Measurements from ENCODE around the gene ZNF436. TPM values are rescaled to one million over a fixed set of nuclear protein-coding genes. Genes with fewer than 3 reads are reported as not detected.

Gene ZNF436
- total RNA-seq, 1 donor from 2014 or later: 10.0 TPM

DNA sequence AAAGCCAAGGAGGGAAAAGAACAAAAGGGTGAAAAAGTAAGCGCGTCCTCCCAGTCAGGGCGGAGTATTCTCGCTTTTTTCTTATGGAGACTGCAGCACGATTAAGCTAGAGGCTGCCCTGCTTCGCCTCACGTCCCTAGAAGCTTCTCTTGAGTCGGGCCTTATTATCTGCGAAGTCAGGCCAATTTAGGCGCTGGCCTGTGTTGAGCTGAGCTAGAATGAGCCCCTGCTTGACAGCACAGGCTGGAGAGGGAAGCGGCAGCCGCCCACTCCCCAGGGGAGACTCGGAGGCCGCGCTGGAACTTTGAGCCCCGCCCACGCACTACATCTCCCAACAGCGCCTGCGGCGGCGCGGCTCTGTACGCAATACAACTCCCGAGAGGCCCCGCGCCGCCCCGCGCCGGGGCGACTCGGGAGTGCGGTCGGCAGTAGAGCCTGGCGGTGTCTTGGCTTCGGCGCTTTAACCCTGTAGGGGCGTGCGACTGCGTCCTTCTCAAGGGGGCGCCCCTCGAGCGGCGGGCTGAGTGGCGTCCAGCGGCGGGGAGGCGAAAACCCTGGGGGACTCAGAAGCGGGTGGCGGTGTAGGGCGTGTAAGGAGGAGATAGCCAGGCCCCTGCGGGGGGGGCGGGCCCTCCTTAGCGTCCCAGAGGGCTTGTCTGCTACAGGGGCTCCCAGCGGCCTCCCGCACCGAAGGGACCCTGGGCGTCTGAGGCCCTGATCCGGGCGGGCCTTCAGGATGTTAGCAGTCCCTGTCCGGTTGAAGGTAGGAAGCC is 888 bp downstream of the ZNF436 start:
- H3K4me1 Mint-ChIP-seq: peaks cover 62% of the 10 kb centered on the region
- H3K9me3 Mint-ChIP-seq: no peaks in the 10 kb centered on the region
- H3K36me3 Mint-ChIP-seq (ENCODE audit: low read depth): peaks cover 12% of the 10 kb centered on the region
- peak; percentile 84 for DNase-seq (ENCODE audit: low read depth, low spot score)
- H3K4me3 Mint-ChIP-seq: peak overlapping the region; percentile 98
- TF ChIP-seq, protein P1, sequence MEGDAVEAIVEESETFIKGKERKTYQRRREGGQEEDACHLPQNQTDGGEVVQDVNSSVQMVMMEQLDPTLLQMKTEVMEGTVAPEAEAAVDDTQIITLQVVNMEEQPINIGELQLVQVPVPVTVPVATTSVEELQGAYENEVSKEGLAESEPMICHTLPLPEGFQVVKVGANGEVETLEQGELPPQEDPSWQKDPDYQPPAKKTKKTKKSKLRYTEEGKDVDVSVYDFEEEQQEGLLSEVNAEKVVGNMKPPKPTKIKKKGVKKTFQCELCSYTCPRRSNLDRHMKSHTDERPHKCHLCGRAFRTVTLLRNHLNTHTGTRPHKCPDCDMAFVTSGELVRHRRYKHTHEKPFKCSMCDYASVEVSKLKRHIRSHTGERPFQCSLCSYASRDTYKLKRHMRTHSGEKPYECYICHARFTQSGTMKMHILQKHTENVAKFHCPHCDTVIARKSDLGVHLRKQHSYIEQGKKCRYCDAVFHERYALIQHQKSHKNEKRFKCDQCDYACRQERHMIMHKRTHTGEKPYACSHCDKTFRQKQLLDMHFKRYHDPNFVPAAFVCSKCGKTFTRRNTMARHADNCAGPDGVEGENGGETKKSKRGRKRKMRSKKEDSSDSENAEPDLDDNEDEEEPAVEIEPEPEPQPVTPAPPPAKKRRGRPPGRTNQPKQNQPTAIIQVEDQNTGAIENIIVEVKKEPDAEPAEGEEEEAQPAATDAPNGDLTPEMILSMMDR (conservative IDR thresholded peaks at IDR 0.05): peak; percentile 42
- H3K27me3 Mint-ChIP-seq (ENCODE audit: low read depth): no peaks in the 10 kb centered on the region
- peak overlapping the region; percentile 99 for H3K27ac Mint-ChIP-seq (ENCODE audit: unreplicated experiment)

DNA sequence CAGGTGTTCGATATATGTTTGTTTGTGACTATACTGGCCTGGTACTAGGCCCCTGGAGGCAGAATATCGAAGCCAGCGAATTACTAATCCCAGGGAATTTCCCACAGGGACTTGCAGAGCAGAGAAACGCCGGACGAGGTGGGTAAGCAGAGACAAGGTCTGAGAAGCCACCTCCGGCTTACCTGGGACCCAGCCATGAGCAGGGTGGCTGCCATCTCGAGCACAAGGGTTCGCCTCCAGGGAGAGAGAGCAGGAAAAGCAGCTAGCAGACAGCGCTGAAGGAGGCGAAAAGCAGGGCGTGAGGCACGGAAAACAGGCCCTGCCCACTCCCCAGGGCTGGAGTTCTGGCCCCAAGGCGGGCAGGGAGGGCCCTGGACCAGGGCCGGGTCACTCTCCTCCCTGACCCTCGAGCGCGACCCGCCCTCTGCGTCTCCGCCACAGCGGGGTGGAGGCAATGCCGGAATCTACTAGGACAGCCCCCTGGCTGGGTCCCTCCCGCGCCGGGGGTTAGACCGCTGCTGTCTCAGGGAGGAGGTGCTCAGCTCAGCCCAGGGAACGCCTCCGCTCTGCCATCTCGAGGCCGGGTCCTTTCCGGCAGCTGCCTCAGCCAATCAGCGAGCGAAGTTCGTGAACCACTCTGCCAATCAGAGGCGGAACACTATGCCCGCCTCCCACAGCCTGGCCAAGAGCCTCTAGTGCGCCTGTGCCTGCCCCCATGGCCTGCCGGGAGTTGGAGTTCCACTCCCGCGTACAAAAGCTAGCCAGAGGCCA is 1.7 kb downstream of the ZNF436 start:
- TF ChIP-seq, protein P1 (conservative IDR thresholded peaks at IDR 0.05): no peak
- Mint-ChIP-seq H3K27me3 (ENCODE audit: low read depth) (no peaks in the 10 kb centered on the region), H3K4me3 (peak overlapping the region; percentile 98), H3K9me3 (peaks cover 1% of the 10 kb centered on the region), H3K36me3 (ENCODE audit: low read depth) (peaks cover 19% of the 10 kb centered on the region), H3K27ac (ENCODE audit: unreplicated experiment) (peak overlapping the region; percentile 99), H3K4me1 (peaks cover 62% of the 10 kb centered on the region)
- DNase-seq (ENCODE audit: low read depth, low spot score): peak; percentile 95

DNA sequence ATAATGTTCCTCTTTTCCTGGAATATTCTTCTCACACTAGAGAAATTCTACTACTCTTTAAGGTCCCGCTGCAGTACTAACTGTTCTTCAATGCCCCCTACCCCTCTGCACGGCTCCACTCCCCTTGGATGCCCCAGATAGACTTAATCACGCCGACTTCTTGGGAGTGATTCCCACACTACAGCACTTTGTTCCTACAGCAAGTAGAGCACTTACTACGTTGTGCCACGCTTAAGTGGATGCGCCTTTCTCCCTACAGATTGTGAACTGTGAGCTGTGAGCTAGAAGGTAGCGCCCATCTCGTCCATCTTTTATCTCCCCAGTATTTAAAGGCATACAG is 2.2 kb downstream of the ZNF436 start:
- H3K4me1 Mint-ChIP-seq: peaks cover 60% of the 10 kb centered on the region
- H3K9me3 Mint-ChIP-seq: peaks cover 4% of the 10 kb centered on the region
- peaks cover 25% of the 10 kb centered on the region for H3K36me3 Mint-ChIP-seq (ENCODE audit: low read depth)
- DNase-seq (ENCODE audit: low read depth, low spot score): no peak
- no peaks in the 10 kb centered on the region for H3K27me3 Mint-ChIP-seq (ENCODE audit: low read depth)
- TF ChIP-seq, protein P1 (conservative IDR thresholded peaks at IDR 0.05): no peak
- H3K27ac Mint-ChIP-seq (ENCODE audit: unreplicated experiment): peak overlapping the region; percentile 39
- peak overlapping the region; percentile 98 for H3K4me3 Mint-ChIP-seq

DNA sequence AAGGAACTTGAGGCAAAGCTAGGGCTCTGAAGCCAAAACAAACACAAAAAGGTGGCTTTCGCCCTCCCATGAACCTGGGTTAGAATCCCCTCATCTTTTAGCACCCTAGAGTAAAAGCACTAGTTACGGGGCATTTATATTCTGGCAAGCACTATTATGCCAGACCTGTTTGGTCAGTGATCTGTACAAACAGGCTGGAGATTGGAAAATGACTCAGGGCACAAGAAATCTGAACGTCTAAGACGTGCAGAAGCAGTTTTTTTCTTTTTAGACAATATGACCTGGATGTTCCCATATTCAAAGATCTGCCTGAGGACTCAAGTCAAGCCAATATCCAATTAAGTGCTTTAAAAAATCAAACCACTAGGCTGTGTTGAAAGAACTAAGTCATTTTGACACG is 3.0 kb downstream of the ZNF436 start:
- Mint-ChIP-seq H3K36me3 (ENCODE audit: low read depth) (peaks cover 33% of the 10 kb centered on the region), H3K4me3 (peak overlapping the region; percentile 98), H3K9me3 (peaks cover 9% of the 10 kb centered on the region), H3K27ac (ENCODE audit: unreplicated experiment) (no peak overlapping the region), H3K27me3 (ENCODE audit: low read depth) (no peaks in the 10 kb centered on the region), H3K4me1 (peaks cover 51% of the 10 kb centered on the region)
- DNase-seq (ENCODE audit: low read depth, low spot score): no peak
- TF ChIP-seq, protein P1 (conservative IDR thresholded peaks at IDR 0.05): no peak

DNA sequence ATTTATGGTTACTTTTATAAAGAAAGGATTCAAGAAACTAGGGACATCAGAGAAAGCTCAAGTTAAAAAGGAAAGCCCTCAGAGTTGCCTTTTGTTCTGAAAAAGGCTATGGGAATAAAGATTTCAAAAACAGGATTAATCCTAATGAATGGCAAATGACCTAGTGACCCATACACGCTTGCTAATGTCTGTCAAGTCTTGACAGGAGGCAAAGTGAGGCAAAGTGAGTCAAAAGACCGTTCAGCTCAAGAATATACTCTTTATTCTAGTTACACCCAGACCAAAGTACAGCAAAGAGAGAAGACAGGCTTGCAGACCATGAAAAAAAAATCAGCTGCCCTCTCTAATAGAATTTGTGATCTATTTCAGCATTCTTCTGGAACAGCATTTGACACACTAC is 3.5 kb downstream of the ZNF436 start:
- Mint-ChIP-seq H3K27ac (ENCODE audit: unreplicated experiment) (no peak overlapping the region), H3K27me3 (ENCODE audit: low read depth) (no peaks in the 10 kb centered on the region), H3K36me3 (ENCODE audit: low read depth) (peaks cover 38% of the 10 kb centered on the region), H3K4me3 (peak overlapping the region; percentile 98), H3K9me3 (peaks cover 11% of the 10 kb centered on the region), H3K4me1 (peaks cover 47% of the 10 kb centered on the region)
- DNase-seq (ENCODE audit: low read depth, low spot score): no peak
- TF ChIP-seq, protein P1 (conservative IDR thresholded peaks at IDR 0.05): no peak

All from neural crest cell (in vitro differentiated cells).